Activated CD4-positive, alpha-beta T cell treated with anti-CD3 and anti-CD28 coated beads for 36 hours (primary cell): ENCODE measurements around the gene ABO. TPM values are rescaled to one million over a fixed set of nuclear protein-coding genes. Genes with fewer than 3 reads are reported as not detected.
"Not testable (repeated sequence)": the region's sequence is repeated elsewhere in the genome, so short reads cannot be mapped to it uniquely, and the experiment has no call there.

Experiments used
- ATAC-seq: fragments of 200-7000 bp; cut with Tn5 transposase; one replicate; pipeline ENCODE4 v1.10.0; 2021; ENCODE audit warnings: mild to moderate bottlenecking, moderate library complexity
- CTCF ChIA-PET: fragments of 350-600 bp; sonication (Branson Sonifier 250); formaldehyde crosslinking; loops from one replicate; lab custom pipeline; 2021; ENCODE audit warnings: antibody characterized with exemption; lab: Charles Lee
- POLR2A ChIA-PET: fragments of 350-600 bp; sonication (Branson Sonifier 250); formaldehyde crosslinking; loops from one replicate; lab custom pipeline; 2021; ENCODE audit warnings: antibody characterized with exemption, inconsistent platforms; lab: Charles Lee
- DNase-seq: peaks from one replicate; pipeline ENCODE4 v3.0.0-alpha.2; 2020
- H3K27ac Mint-ChIP-seq: one replicate; pipeline ENCODE4 v1.8.0; 2021; ENCODE audit warnings: mixed read lengths
- H3K27me3 Mint-ChIP-seq: one replicate; pipeline ENCODE4 v1.8.0; 2021; ENCODE audit warnings: mixed read lengths
- H3K36me3 Mint-ChIP-seq: one replicate; pipeline ENCODE4 v1.8.0; 2021; ENCODE audit warnings: low read depth, mixed read lengths
- H3K4me1 Mint-ChIP-seq: one replicate; pipeline ENCODE4 v1.8.0; 2021; ENCODE audit warnings: mixed read lengths
- H3K4me3 Mint-ChIP-seq: one replicate; pipeline ENCODE4 v1.8.0; 2021; ENCODE audit warnings: mild to moderate bottlenecking, moderate library complexity, mixed read lengths
- H3K9me3 Mint-ChIP-seq: one replicate; pipeline ENCODE4 v1.8.0; 2021; ENCODE audit warnings: low read depth, mixed read lengths
- intact Hi-C, 2 experiments: fragments of 100-400 bp; cut with DNase I in 1 of 2; cut with micrococcal nuclease in 1 of 2; formaldehyde crosslinking; loops; one replicate each; pipeline versions ENCODE4 v1.14.2 to v1.15.1; 2022 to 2024; cut with DNase I, micrococcal nuclease
- total RNA-seq, 2 experiments: library from RNA; stranded (reverse); gene quantifications; one replicate each; pipeline ENCODE4 v1.2.3, GENCODE V29; 2021

Gene ABO
- total RNA-seq, 2 experiments from 2014 or later: 0.09 TPM; not detected in 1

GRCh38 chr9:133238272-133238850, 36.6 kb downstream of the ABO start:
- no peaks in the 10 kb centered on the region for H3K9me3 Mint-ChIP-seq
- peak; percentile 48 for ATAC-seq
- ChIA-PET POLR2A (no interaction called here), CTCF (interaction anchor here (0.6 to 2.3 kb wide), 16 partner anchors 9 to 489 kb away, joined by 3 to 14 read pairs (median 4); no protein-coding TSS in a partner anchor)
- H3K27me3 Mint-ChIP-seq: peaks cover 5% of the 10 kb centered on the region
- H3K4me3 Mint-ChIP-seq: no peak overlapping the region
- H3K36me3 Mint-ChIP-seq: no peaks in the 10 kb centered on the region
- peak; percentile 58 for DNase-seq
- peaks cover 7% of the 10 kb centered on the region for H3K4me1 Mint-ChIP-seq
- intact Hi-C loops: loop anchor here (2.0 to 5.0 kb wide), 3 partner anchors 51 to 96 kb away; no protein-coding TSS in a partner anchor
- H3K27ac Mint-ChIP-seq: no peak overlapping the region

DNA sequence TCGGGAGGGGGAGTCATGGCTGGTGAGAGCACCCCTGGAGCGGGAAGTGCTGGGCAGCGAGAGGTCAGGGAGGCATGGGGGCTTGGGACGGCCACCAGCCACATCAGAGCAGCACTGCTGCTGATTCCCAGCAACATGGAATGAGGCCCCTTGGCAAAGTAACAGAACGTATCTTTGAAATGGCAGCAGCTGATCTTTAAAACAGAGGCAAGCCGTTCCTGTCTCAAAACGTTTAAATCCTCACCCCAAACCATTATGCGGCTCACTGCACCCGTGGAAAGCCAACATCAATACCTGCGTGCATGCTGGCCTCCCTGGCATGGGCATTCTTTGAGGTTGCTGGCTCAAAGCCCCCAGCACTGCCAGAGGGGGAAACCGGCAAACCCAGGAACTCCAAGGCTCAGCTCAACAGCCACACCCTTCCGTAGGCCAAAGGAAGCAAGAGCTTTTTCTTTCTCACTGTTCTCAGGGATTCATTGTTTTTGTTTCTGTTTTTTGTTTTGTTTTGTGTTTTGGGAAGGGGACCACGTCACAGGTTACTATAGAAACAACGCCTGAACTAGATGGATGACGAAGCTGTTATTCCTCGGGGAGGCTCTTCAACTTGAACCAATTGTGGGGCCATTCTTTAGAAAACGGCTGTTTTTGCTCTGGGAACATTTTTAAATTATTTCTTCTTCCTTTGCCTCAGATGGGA, 37.8 kb downstream of the ABO start:
- Mint-ChIP-seq H3K27ac (no peak overlapping the region), H3K9me3 (no peaks in the 10 kb centered on the region), H3K36me3 (no peaks in the 10 kb centered on the region), H3K27me3 (peaks cover 2% of the 10 kb centered on the region), H3K4me1 (peaks cover 7% of the 10 kb centered on the region), H3K4me3 (no peak overlapping the region)
- intact Hi-C loops: loop anchor here in 1 of 2 experiments (5.0 kb wide), 1 partner anchor 50 kb away; no protein-coding TSS in a partner anchor
- ATAC-seq (no peak), DNase-seq (no peak)
- ChIA-PET POLR2A (no interaction called here), CTCF (interaction anchor here (0.6 to 0.9 kb wide), 2 partner anchors 94 to 104 kb away, joined by 3 read pairs; no protein-coding TSS in a partner anchor)

DNA sequence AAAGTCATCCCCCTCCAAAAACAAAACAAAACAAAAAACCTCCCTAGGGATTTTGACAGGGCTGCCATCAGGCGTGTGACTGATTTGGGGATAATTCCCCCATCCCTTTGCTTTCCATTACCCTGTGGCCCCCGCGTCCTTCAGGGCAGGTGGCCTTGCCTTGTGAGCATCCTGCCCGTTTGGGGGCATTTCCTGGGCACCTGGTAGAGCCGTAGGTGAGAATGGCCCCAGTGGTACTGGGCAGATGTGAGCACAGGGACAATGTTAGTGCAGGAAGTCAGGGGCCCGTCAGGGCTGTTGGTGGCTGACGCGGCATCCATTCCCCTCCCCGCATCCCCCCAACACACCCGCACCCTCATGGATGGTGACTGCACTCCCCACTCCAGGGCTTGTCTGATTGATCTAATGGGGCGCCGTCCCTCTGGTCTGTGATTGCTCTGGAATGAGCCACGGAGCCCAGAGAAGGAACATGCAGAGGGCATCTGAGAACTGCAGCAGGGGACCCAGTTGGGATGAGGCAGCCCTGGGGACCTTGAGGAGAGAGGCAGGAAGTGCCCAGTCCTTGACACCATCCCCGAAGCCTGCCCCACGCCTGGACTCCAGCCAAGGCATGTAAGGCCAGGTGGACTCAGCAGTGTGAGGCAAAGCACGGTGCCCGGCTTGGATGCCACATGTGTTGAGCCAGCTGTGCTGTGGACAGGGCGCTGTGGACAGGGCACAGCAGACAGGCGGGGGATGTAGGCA, 38.5 kb downstream of the ABO start:
- ATAC-seq, CTCF ChIA-PET, H3K4me3 Mint-ChIP-seq, DNase-seq, H3K36me3 Mint-ChIP-seq, H3K27ac Mint-ChIP-seq, H3K27me3 Mint-ChIP-seq, H3K9me3 Mint-ChIP-seq, H3K4me1 Mint-ChIP-seq, POLR2A ChIA-PET: not testable (repeated sequence)
- intact Hi-C loops: loop anchor here in 1 of 2 experiments (5.0 kb wide), 1 partner anchor 49 kb away; no protein-coding TSS in a partner anchor

GRCh38 chr9:133235549-133236222, 39.3 kb downstream of the ABO start:
- no peaks in the 10 kb centered on the region for H3K36me3 Mint-ChIP-seq
- ATAC-seq: no peak
- ChIA-PET POLR2A (no interaction called here), CTCF (interaction anchor here (0.8 kb wide), 1 partner anchor 162 kb away, joined by 5 read pairs; no protein-coding TSS in a partner anchor)
- intact Hi-C loops: loop anchor here in 1 of 2 experiments (5.0 kb wide), 1 partner anchor 48 kb away; no protein-coding TSS in a partner anchor
- H3K4me3 Mint-ChIP-seq: no peak overlapping the region
- peaks cover 7% of the 10 kb centered on the region for H3K4me1 Mint-ChIP-seq
- no peaks in the 10 kb centered on the region for H3K9me3 Mint-ChIP-seq
- no peak overlapping the region for H3K27ac Mint-ChIP-seq
- peaks cover 2% of the 10 kb centered on the region for H3K27me3 Mint-ChIP-seq
- DNase-seq: no peak

GRCh38 chr9:133234577-133235322, 40.3 kb downstream of the ABO start:
- DNase-seq (no peak), ATAC-seq (no peak)
- Mint-ChIP-seq H3K27ac (no peak overlapping the region), H3K4me1 (peaks cover 7% of the 10 kb centered on the region), H3K9me3 (no peaks in the 10 kb centered on the region), H3K27me3 (peaks cover 4% of the 10 kb centered on the region), H3K36me3 (no peaks in the 10 kb centered on the region), H3K4me3 (no peak overlapping the region)
- intact Hi-C loops: loop anchor here in 1 of 2 experiments (5.0 kb wide), 1 partner anchor 47 kb away; no protein-coding TSS in a partner anchor
- CTCF ChIA-PET: interaction anchor here (0.7 to 0.8 kb wide), 2 partner anchors 161 to 193 kb away, joined by 4 to 5 read pairs; no protein-coding TSS in a partner anchor
- POLR2A ChIA-PET: no interaction called here

- peaks cover 4% of the 10 kb centered on the region for H3K27me3 Mint-ChIP-seq
- CTCF ChIA-PET: interaction anchor here (0.7 kb wide), 1 partner anchor 192 kb away, joined by 4 read pairs; no protein-coding TSS in a partner anchor
- intact Hi-C loops: no loop called here
- H3K27ac Mint-ChIP-seq: no peak overlapping the region
- DNase-seq: no peak
- H3K4me3 Mint-ChIP-seq: no peak overlapping the region
- ATAC-seq: no peak
- H3K36me3 Mint-ChIP-seq: no peaks in the 10 kb centered on the region
- no peaks in the 10 kb centered on the region for H3K9me3 Mint-ChIP-seq
- POLR2A ChIA-PET: no interaction called here
- H3K4me1 Mint-ChIP-seq: peaks cover 1% of the 10 kb centered on the region
Measured at GRCh38 chr9:133233681-133234432, 41.1 kb downstream of the ABO start.

DNA sequence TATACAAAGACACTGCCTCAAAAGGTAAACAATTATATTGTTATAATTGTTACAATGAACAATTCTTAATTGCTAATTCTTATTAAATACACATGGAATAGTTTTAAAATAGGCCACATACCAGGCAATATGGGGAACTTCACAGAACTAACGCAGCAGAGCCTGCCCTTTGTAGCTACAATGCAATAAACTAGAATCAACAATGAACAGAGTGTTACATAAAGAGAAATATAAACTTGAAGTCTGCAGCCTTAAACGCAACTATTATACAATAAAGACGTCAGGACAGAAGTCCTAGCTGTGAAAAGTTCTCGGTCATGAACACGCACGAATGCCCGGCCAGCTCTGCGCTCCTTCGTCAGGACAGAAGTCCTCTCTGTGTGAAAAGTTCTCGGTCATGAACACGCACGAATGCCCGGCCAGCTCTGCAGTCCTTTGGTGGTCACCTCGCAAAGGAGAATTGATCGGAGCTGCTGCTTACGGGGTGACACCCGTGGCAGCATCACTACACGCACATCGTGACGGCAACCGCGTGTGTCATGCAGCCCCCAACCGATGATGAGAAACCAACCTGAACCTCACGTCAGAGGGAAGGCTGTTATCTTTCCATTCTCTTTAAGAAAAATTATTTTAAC, 43.0 kb downstream of the ABO start:
- H3K4me3 Mint-ChIP-seq, H3K4me1 Mint-ChIP-seq, H3K36me3 Mint-ChIP-seq, H3K27me3 Mint-ChIP-seq, ATAC-seq, H3K27ac Mint-ChIP-seq, CTCF ChIA-PET, POLR2A ChIA-PET, H3K9me3 Mint-ChIP-seq, intact Hi-C loops, DNase-seq: not testable (repeated sequence)

DNA sequence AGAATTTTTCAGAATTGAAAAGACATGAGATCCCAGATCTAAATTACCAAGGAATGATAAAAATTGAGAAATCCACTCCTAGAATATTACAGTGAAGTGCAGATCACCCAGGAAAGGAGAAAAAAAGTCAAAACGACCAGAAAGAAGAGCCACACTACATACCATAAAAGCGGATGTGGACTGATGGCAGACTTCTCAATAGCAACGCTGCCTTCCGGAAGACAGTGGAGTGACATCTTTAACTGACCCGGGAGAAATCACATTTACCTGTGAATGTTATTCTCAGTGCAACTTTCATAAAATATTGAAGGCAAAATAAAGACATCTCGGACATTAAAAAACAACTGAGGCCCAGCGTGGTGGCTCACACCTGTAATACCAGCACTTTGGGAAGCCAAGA, 44.5 kb downstream of the ABO start:
- CTCF ChIA-PET, DNase-seq, POLR2A ChIA-PET, H3K4me3 Mint-ChIP-seq, ATAC-seq, H3K9me3 Mint-ChIP-seq, H3K27ac Mint-ChIP-seq, intact Hi-C loops, H3K27me3 Mint-ChIP-seq, H3K36me3 Mint-ChIP-seq, H3K4me1 Mint-ChIP-seq: not testable (repeated sequence)

DNA sequence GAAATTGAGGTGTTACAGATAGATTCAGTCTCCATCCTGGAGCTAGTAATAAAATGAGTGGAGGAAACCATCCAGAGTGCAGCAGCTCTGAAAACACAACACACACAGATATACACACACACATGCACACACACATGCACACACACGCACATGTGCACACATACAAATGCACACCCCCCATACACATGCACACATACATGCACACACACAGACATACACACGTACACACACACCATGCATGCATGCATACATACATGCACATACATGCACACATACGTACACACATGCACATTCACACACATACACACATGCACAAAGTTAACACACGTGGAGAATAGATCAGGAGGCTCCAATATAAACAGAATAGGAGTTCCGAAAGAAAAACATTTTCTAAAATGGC, 44.9 kb downstream of the ABO start:
- Mint-ChIP-seq H3K27ac (no peak overlapping the region), H3K36me3 (no peaks in the 10 kb centered on the region), H3K9me3 (no peaks in the 10 kb centered on the region), H3K4me1 (no peaks in the 10 kb centered on the region), H3K27me3 (peaks cover 2% of the 10 kb centered on the region), H3K4me3 (no peak overlapping the region)
- ChIA-PET POLR2A (no interaction called here), CTCF (no interaction called here)
- intact Hi-C loops: no loop called here
- ATAC-seq: no peak
- DNase-seq: no peak
